ES-I3 (cell line): ENCODE data around the gene FSTL1.

ENCODE experiments used
- H3K36me3 ChIP-seq: 2 replicates; pipeline ENCODE4 v1.6.1; 2013; ENCODE audit warnings: mild to moderate bottlenecking, low read length, control low read depth, moderate library complexity; ENCODE audit not compliant: insufficient read depth
- H3K4me1 ChIP-seq: 2 replicates; pipeline ENCODE4 v1.6.1; 2013; ENCODE audit warnings: mild to moderate bottlenecking, control low read depth, low read length; ENCODE audit not compliant: insufficient read depth
- H3K9ac ChIP-seq: 2 replicates; pipeline ENCODE4 v1.6.1; 2013; ENCODE audit warnings: low read depth, mild to moderate bottlenecking, low read length, moderate library complexity
- H3K9me3 ChIP-seq: 2 replicates; pipeline ENCODE4 v1.6.1; 2013; ENCODE audit warnings: mild to moderate bottlenecking, low read length, moderate library complexity; ENCODE audit not compliant: control insufficient read depth, insufficient read depth

FSTL1 gene

GRCh38 chr3:120355486-120355885, 95.3 kb downstream of the FSTL1 start:
- Histone ChIP-seq H3K9me3 (no peaks in the 10 kb centered on the region), H3K9ac (no peak overlapping the region), H3K36me3 (no peaks in the 10 kb centered on the region), H3K4me1 (no peaks in the 10 kb centered on the region)

- H3K9me3 ChIP-seq = no peaks in the 10 kb centered on the region
- no peaks in the 10 kb centered on the region for H3K4me1 ChIP-seq
- no peaks in the 10 kb centered on the region for H3K36me3 ChIP-seq
- H3K9ac ChIP-seq = no peak overlapping the region
These were observed 97.3 kb downstream of the FSTL1 start for GRCh38 chr3:120353463-120353862.

- Histone ChIP-seq H3K4me1 (peaks cover 6% of the 10 kb centered on the region; the same call in 1 of the 2 replicates), H3K9ac (no peak overlapping the region), H3K9me3 (no peaks in the 10 kb centered on the region), H3K36me3 (no peaks in the 10 kb centered on the region)
These were observed 98.8 kb downstream of the FSTL1 start for GRCh38 chr3:120352017-120352416.

GRCh38 chr3:120350401-120350941, 100.3 kb downstream of the FSTL1 start:
- Histone ChIP-seq H3K4me1 (peaks cover 6% of the 10 kb centered on the region; the same call in 1 of the 2 replicates), H3K36me3 (no peaks in the 10 kb centered on the region), H3K9ac (peak overlapping the region; percentile 83; the same call in 1 of the 2 replicates), H3K9me3 (no peaks in the 10 kb centered on the region)

DNA sequence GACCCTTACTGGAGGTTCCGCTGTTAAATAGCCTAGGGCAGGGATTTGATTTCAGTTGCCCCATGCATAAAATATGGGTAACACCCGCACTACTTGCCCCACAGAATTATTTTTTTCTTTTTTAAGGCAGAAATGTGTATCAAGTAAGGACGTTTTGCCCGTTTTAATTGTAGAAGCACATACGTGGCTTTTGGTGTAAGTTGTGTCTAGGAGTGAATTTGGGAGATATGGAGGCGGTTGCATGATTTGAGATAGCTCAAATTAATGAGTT, 101.0 kb downstream of the FSTL1 start:
- Histone ChIP-seq H3K36me3 (no peaks in the 10 kb centered on the region), H3K9me3 (no peaks in the 10 kb centered on the region), H3K9ac (peak overlapping the region; percentile 83), H3K4me1 (peaks cover 6% of the 10 kb centered on the region; the same call in 1 of the 2 replicates)

GRCh38 chr3:120348991-120349854, 101.6 kb downstream of the FSTL1 start, which contains the start of gene LRRC58:
TSS of gene LRRC58 (minus strand) at chr3:120349354. CDS start at chr3:120349243, 111 bp downstream.
- H3K4me1 ChIP-seq = peaks cover 6% of the 10 kb centered on the region; the same call in 1 of the 2 replicates
- H3K36me3 ChIP-seq = no peaks in the 10 kb centered on the region
- no peaks in the 10 kb centered on the region for H3K9me3 ChIP-seq
- peak within 1 kb of the TSS; percentile 83 for H3K9ac ChIP-seq

- H3K9ac ChIP-seq = peak overlapping the region; percentile 83
- H3K9me3 ChIP-seq = no peaks in the 10 kb centered on the region
- H3K36me3 ChIP-seq = no peaks in the 10 kb centered on the region
- H3K4me1 ChIP-seq = peaks cover 6% of the 10 kb centered on the region; the same call in 1 of the 2 replicates
These were observed 102.5 kb downstream of the FSTL1 start for GRCh38 chr3:120348065-120348990.

- Histone ChIP-seq H3K36me3 (no peaks in the 10 kb centered on the region), H3K9me3 (peaks cover 4% of the 10 kb centered on the region; the same call in 1 of the 2 replicates), H3K4me1 (peaks cover 6% of the 10 kb centered on the region; the same call in 1 of the 2 replicates), H3K9ac (no peak overlapping the region)
These were observed 106.4 kb downstream of the FSTL1 start for GRCh38 chr3:120344349-120344748.
